Mesenteric fat pad (tissue), 1 donor: Measurements from ENCODE around the gene PPIL6. TPM values are rescaled to one million over a fixed set of nuclear protein-coding genes. Genes with fewer than 3 reads are reported as not detected.

Source experiments
- DNase-seq: peaks from one replicate; pipeline ENCODE4 v3.0.0-alpha.2; 2020; ENCODE audit warnings: low spot score
- total RNA-seq: library from RNA; stranded (reverse); fragmentation: NEBNext Ultra II Directional; extraction: Animal tissue kit (Norgen Biotek cat#: 25700); gene quantifications from one replicate; pipeline ENCODE4 v1.2.1, GENCODE V29; 2021
- donor health status: DM: yes; HTN: yes; CAD: no.

PPIL6 gene
- total RNA-seq, 1 donor from 2014 or later = 2.3 TPM

GRCh38 chr6:109406196-109406595 is 34.2 kb downstream of the PPIL6 start:
- DNase-seq = no peak

GRCh38 chr6:109397020-109397419 is 43.4 kb downstream of the PPIL6 start:
- no peak for DNase-seq

- no peak for DNase-seq
These were observed 44.2 kb downstream of the PPIL6 start for GRCh38 chr6:109396046-109396718.

- no peak for DNase-seq
These were observed 46.5 kb downstream of the PPIL6 start for GRCh38 chr6:109393886-109394281.

- DNase-seq = no peak
These were observed 47.1 kb downstream of the PPIL6 start for GRCh38 chr6:109393157-109393885.

- DNase-seq = no peak
These were observed 50.7 kb downstream of the PPIL6 start for GRCh38 chr6:109389650-109390274.

- DNase-seq = no peak
These were observed 52.2 kb downstream of the PPIL6 start for GRCh38 chr6:109388265-109388664.

- no peak for DNase-seq
These were observed 56.9 kb downstream of the PPIL6 start for GRCh38 chr6:109383438-109383940.

- peak; percentile 96 for DNase-seq
These were observed 57.6 kb downstream of the PPIL6 start for GRCh38 chr6:109382576-109383437.

- DNase-seq = peak; percentile 97
These were observed 58.5 kb downstream of the PPIL6 start, which contains the start of gene CD164 for GRCh38 chr6:109381747-109382575. TSS of gene CD164 (minus strand) at chr6:109382467. CDS start at chr6:109382378, 89 bp downstream.

GRCh38 chr6:109381061-109381746 is 59.2 kb downstream of the PPIL6 start:
- no peak for DNase-seq

GRCh38 chr6:109379711-109380110 is 60.7 kb downstream of the PPIL6 start:
- no peak for DNase-seq

- DNase-seq = no peak
These were observed 62.7 kb downstream of the PPIL6 start for GRCh38 chr6:109377717-109378116.

GRCh38 chr6:109374326-109374892 is 66.0 kb downstream of the PPIL6 start:
- no peak for DNase-seq

GRCh38 chr6:109373762-109374161 is 66.7 kb downstream of the PPIL6 start:
- DNase-seq = no peak

GRCh38 chr6:109373331-109373730 is 67.1 kb downstream of the PPIL6 start:
- DNase-seq = no peak

- no peak for DNase-seq
These were observed 68.3 kb downstream of the PPIL6 start for GRCh38 chr6:109372130-109372529.

- DNase-seq = no peak
These were observed 69.6 kb downstream of the PPIL6 start for GRCh38 chr6:109370792-109371191.

GRCh38 chr6:109370336-109370735 is 70.1 kb downstream of the PPIL6 start:
- DNase-seq = no peak
